GM18511 (cell line): ENCODE data around the gene RENBP.

Source experiments
- ATAC-seq: cut with Tn5 transposase; IDR thresholded peaks from one replicate; pipeline ENCODE4 v1.9.1; 2021; ENCODE audit warnings: mild to moderate bottlenecking, moderate library complexity; ENCODE audit not compliant: unreplicated experiment

The RENBP gene

DNA sequence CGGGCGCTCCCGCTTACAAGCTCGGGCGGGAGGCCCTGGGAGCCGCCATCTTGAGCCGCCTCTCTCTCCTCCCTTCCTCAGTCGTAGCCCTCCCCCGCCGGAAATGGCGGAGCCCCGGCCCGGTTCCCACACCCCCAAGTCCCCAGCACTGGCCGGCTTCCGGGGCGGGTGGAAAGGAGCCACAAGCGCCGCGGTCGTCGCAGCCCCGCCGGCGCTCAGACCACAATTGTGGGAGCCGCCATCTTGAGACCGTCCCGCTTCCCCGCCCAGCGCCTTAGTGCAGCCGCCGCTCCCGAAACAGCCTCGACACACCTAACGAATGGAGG lies 26.6 kb upstream of the RENBP start:
- ATAC-seq = peak; percentile 44

DNA sequence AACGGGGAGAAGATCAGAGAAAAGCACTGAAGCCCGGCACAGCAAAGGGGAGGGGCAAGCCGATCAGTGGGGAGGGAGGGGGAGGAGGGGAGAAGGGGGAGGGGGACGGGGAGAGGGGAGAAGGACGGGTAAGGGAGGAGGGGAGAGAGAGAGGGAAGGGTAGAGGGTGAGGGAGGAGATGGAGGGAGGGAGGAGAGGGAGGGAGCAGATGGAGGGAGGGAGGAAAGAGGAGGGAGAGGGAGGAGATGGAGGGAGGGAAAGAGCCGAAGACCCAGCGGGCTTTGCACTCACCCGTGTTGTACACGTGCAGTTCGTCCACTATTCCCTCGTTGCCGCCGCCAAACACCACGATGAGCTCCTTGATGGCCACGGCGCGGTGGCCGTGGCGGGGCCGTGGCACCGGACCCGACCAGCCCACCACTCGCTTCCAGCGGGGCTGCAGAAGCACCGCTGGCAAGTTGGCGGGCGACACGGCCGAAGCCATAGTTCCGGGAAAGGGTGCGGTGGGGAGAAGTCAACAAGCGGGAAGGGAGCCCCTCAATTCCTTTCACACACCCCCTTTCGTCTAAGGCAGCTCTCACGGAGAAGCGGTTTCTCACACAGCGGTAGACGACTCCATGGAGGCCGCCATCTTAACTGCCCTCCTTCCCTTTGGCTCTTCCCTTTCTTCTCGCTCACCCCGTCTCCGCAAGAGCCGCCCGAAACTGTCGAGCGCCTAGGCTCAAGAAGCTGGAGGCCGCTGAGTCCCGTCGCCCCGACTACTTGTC lies 26.1 kb upstream of the RENBP start:
- no peak for ATAC-seq

DNA sequence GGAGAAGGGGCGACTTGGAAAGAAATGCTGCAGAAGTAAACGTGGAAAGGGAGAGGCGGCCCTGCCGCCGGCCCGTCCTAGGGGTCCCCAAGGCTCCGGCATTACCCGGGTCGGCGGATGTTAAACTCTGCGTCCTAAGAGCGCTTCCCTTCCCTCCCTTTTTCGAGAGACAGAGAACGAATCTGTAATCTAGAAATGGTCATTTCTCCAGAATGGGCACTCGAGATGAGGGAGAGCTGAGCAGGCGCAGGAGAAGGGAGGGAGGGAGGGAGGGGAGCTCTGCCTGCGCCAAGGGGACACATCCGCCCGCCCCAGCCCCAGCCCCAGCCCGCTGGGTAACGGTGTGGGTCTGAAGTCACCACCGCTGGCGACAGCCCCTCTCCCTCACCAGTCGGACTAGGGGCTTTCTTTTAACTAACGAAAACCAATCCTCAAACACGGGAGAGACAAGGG lies 25.5 kb upstream of the RENBP start:
- ATAC-seq = no peak

DNA sequence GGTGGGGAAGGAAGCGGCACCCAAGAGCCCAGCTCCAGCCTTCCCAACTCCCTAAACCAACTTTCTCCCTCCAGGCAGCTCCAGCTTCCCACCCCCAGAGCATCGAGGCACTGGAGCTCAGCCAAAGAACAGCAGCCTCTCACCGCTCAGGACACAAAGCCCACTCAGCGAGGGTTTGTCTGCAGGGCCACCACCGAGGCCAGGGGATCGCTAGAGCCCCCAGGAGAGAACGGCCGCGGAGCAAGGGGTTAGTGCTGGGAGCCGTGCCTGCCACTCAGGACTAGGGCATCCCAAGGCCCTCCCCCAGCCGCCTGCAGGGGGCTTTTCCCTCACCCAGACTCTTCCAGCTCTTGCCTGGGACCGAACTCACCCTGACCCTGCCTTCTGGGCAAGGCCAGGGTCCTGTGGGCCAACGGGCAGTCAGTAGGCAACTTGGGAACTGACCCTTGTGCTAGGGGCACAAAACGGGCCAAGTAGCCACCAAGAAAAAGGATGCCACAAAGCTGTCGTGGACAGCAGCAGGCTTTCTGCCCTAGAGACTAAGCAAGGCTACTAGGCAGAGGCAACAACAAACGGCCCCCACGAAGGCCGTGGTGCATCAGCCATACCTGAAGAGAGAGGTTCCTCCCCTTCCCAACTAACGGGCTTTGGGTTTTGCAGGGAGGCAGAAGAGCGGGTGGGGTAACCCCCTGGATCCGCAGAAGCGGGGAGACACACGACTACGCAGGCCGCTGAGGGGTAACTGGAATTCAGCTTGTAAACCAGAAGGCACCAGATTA lies 24.9 kb upstream of the RENBP start:
- ATAC-seq = no peak

DNA sequence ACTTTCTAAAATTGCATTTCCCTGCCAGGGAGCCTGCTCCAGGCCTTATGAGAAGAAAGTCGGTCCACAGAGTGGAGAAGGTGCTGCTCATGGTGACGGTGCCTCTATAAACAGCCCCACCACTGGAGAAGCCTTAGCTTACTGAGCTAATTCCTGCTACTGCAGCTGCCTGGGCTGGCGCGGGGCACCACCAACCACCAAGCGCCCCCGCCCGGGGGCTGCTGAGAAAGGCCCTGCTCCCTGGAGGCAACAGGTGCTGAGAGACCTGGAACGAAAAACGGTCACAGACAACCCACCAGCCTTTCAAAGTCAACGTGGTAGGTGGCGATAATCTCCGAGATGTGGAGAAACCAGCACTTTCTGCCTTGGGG lies 24.3 kb upstream of the RENBP start:
- ATAC-seq = no peak

DNA sequence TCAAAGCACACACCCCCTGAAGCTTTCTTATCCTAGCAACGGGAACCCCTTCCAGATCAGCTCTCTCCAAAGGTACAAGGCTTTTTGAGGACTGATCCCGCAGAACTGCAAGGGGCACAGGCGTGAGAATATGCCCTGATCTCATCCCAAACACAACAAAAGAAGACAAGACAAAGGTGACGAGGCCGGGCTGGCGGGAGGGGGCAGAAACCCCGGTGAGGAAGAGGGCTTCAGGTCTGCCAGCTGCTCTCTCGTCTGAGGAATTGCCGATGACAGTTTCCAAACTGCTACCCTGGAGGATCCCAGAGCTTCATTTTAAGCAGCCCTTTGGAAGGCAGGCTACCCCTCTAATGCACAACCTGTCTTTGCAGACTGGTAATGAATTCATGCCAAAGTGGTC lies 23.8 kb upstream of the RENBP start:
- ATAC-seq = no peak

DNA sequence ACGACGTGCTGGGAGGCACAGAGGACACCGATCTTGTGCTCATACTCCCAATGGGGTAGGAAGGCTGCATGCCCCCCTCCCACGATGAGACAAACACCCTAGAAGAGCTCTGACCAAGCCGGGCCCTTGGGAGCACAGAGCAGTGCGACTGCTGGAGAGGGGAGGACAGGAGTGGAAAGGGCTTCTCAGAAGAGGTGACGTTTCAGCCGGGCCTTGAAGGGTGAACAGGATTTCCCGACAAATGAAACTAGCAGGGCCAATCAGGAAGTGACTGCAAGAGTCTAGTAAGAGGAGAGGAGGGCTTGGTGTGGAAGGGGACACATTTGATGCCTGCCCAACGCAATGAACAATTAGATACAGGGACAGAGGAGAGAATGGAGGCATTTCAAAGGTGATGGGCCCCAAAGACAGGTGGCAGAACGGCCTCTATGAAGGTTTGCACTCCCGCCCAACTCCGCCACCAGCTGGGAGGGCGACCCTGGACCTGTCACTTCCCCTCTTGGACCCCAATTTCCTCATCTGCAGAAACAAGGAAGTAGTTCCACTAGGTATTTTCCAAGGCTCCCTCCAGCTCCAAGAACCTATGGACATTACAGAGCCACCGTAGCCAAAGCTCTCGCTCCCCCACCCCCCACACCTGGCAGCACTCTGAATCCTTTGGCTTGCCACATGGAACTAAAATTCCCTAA lies 23.2 kb upstream of the RENBP start:
- ATAC-seq = no peak

DNA sequence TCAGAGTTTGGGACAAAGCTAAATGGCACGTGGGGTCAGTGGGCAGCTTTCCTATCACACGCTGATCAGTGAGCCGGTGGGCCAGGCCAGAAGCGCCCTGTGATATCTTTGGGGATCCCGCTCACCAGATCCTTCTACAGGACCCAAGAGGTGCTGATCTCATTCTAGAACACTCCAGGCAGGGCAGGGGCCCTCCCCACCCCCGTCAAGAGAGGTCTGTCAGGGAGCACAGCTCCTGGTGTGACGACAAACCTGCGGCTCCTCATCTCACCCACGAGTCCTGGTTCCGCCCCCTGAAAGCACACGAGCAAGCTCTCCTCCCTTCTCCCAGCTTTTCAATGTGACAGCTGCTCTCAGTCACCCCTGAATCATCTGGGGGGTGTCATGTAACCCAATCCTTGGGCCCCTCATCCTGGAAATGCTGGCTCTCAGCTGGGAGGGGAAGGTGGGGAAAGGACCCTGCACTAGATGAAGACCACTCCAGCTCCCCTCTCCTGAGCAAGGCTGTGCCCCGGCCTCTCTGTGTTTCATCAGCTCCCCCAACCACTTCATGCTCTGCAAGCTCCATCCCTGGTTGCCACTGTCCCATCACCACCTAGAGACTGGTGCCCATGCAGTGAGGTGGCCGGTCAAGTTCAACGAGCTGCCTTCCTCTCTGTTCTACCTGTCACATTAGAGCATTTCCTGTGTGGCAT lies 22.5 kb upstream of the RENBP start:
- ATAC-seq = no peak

DNA sequence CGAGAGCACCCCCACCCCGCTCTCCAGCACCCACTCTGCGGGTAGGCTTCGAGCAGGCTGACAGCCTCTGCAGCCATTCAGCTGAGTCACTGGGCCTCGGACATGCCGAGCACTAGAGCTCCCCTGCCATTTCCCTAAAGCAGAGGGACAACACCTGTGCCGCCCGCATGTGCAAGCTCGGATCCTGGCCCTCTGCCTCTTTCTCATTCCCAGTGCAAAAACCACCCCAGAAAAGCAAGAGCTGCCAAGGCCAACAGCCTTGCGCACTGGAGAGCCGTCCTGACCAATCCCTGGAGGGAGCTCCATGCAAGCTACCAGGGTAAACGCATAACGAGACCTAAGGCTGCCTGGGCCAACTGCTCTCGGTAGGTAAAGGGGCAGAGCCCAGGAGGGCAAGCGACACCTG lies 21.8 kb upstream of the RENBP start:
- ATAC-seq = no peak

DNA sequence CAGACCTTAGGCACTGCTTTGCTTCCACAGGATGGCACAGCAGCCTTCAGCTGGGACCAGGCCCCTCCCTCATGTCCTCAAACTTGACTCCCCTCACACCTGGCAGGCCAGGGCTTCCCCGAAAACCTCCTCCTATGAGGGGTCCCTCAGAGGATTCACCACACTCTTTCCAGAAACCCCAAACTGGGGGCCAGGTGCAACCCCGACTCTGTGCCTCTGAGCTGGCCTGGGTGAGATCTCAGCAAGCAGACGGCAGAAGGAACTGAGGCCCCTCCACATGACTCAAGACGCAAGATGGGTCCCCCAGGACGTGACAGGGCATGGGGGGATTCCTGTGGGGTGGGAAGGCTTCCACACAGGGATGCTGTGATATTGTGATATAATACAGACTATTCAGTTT lies 21.0 kb upstream of the RENBP start:
- no peak for ATAC-seq

DNA sequence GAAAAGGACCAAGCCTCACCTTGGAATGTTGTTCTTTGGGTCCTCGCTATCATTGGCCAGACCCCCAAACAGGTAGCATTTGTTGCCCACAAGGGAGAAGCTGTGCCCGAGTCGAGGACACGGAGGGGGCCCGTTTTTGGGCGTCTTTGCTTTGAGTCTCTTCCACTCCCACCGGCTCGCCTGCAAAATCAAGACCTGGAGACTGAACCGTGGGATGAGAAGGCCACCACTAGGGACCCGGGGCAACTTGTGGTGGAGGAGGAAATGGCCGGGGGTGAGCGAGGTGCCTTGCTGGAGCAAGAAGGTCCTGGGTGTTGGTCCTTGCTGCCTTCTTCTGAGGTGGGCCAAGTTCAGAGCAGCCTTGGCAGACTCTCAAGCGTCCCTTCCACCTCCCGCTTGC lies 19.7 kb upstream of the RENBP start:
- ATAC-seq = no peak

DNA sequence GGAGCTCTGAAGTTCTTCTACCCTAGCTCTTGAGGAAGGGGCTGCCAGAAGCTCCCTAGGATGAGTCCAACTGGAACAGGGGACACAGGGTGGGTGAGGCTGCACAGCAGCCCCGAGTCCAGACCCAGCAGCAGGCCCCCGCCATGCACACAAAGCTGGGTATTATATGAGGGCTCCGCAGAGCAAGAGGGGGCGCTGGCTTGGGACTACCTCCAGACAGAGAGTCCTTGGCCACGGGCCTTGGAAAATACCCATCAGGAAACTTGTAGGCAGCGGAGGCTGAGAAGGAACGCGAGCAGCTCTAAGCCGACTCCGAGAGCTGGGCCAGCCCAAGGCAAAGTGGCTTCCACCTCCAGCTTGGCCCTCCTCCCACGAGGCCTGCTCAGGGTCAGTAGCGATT lies 19.1 kb upstream of the RENBP start:
- ATAC-seq = no peak

DNA sequence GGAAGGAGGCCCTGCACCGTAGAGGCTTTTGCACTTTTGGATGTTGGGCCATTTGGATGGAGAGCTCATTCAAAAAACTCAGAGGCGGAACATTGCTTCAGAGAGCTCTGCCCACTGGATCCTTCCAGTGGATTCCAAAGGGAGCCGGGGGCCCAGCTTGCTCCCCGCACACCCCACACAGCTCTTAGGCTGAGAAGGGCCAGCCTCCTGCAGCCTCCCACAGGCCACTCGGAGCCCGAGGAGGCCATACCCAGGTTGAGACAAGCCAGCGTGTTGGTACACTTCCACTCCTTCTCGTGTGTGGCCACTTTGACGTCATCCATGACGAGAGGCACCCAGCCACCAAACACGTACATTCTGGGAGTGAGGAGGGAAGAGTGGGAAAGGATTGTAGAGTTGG lies 16.8 kb upstream of the RENBP start:
- ATAC-seq = no peak

DNA sequence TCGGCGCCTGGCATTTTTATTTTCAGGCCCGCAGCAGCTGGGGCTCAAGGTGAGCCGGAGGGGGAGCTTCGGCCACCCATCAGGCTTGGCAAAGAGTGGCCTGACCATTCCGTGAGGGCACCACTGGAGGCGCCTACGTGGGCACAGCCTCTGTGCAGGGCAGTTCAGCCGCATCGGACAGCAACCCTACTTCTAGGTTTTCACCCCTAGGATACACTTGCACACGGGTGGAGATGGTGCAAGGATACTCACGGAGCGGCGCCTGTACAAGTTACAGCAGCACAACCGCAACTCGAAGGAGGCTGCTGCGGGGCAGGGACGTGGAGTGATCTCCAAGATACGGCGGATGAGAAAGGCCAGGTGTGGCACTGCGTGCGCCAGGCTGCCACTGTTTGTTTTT lies 16.3 kb upstream of the RENBP start:
- no peak for ATAC-seq

DNA sequence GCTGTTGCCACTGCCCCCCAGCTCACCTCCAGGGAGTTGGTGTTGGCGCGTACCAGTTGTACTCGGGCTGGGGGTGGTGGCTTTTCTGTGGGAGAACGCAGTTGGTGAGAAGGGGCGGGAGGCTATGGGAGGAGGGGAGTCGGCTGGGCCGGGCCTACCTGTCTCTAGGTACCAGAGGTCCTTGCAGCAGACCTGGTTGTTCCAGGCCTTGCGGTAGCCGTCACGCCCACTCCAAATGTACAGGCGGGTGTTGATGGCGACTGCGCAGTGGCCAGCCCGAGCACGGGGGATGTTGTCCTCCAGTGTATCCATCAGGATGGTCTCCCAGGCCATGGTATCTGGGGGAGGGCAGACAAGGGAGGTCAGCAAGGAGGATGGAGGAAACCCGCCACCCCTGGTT lies 15.6 kb upstream of the RENBP start:
- ATAC-seq = no peak

DNA sequence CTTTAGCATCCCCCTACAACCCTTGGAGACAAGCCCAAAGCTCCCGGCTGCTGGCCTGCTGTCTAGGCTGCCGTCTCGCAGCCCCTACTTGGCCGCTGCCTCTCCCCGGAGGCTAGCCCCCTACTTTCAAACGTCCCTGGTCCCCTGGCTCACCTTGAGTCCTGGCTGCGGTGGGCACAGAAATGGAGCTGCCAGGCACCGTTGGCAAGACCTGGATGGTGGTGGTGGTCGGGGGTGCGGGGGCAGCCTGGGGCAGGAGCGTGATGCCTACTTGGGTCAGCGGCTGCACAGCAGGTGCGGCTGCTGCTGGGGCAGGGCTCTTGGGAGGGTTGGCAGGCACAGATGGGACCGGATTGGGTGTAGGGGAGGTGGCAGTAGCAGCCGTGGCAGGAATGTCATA lies 15.2 kb upstream of the RENBP start:
- ATAC-seq = no peak

DNA sequence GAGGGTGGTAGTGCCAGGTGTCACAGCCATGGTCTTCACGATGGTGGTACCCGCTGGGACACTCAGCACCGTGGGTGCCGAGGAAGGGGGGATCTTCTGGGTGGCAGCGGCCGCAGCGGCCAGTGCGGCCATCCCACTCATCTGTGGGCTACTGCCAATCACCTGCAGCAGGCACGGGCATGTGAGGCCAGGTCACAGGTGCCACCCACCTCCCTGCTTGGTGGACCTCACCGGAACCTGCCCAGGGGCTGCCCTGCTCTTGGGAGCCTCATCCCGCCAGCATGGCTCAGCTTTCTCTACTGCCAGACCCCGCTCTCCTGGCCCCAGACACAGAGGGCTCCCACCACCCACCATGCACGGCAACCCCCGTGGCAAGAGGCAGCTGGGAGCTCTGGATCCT lies 14.2 kb upstream of the RENBP start:
- no peak for ATAC-seq

DNA sequence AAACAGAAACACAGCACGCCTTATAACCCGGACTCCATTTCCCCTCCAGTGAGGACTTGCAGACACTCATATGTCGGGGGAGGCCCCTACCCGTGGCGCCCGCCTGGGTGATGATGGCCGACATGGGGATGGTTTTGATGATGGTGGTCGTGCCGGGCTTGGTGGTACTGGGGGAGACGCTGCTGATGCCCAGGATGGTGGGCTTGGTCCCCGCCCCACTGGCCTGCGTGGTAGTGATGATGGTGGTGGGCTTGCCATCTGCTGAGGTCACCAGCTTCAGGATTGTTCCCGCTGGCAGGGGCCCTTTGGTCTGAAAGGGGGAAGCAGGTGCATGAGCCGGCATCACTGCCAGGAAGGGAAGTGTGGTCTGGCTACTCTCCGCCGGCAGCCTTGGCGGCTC lies 12.8 kb upstream of the RENBP start:
- no peak for ATAC-seq

DNA sequence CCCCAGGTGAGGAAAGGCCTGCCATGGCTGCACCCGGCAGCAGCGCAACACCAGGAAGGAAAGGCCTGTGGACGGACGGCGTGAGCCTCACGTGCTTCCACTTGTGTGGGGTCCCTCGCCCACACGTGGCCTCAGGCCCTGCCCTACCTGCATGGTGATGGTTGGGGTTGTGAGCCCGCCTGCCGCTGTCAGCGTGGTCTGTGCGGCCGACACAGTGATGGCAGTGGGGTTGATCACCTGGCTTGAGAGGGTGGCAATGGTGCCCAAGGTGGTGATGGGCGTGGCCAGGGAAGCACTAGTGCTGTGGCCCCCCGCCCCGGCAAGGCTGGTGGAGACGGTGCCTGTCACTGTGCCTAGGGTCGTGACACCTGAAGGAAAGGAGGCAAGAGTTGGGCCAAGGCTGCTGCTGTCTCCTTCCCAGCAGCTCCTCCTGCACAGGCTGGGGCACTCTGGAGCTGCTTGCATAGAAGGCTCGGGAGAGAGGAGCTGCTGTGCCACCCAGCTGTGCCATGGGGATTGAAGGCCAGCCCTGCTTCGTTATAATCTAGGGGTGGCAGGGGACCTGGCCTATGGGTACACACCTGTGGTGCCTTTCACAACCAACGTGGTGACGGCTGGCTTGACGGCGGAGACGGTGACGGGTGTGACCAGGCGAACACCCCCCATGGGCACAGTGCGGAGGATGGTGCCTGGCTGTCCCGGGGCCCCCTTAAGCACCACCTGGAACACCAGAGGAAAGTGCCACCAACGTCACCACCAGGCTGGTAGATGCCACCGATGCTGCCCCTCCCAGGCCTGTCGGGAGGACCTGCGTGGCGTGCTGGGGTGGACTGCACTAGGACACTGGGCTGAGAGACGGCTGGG lies 11.8 kb upstream of the RENBP start:
- no peak for ATAC-seq

DNA sequence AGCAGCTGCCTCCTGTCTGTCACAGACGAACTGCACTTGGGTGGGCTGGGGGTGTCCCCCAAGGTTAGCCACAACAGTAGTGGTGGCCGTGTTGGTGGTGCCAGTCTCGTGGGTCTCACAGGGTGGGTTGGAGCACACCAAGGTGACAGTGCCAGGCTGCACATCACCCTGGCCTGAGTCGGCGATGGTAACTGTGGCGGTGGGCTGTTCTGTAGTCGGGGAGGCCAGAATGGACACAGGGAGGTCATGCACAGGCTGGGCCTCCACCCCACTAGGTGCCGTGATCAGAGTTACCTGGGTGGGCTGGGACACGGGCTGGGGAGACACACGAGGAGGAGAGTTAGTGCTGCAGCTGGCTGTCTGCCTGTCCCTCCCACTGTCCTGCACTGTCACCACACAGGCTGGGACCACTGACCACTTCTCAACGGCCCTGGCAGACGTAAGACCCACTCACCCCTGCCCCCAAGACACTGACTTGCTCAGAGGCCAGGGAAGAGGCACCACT lies 10.8 kb upstream of the RENBP start:
- no peak for ATAC-seq
